Measurements from ENCODE around the gene ZEB1. TPM values are rescaled to one million over a fixed set of nuclear protein-coding genes. Genes with fewer than 3 reads are reported as not detected.

ZEB1 gene
- total RNA-seq, 1 experiment from 2014 or later, result 10.3 TPM

- Mint-ChIP-seq H3K36me3 (ENCODE audit: insufficient read depth, unreplicated experiment) (no peaks in the 10 kb centered on the region), H3K27ac (ENCODE audit: unreplicated experiment) (no peak overlapping the region), H3K4me3 (ENCODE audit: low read depth, unreplicated experiment) (no peak overlapping the region), H3K4me1 (ENCODE audit: low read depth, unreplicated experiment) (no peaks in the 10 kb centered on the region), H3K9me3 (ENCODE audit: low read depth, unreplicated experiment) (no peaks in the 10 kb centered on the region), H3K27me3 (ENCODE audit: unreplicated experiment) (no peaks in the 10 kb centered on the region)
- BruUV-seq (replicated peaks), result no TSS peak
- no peak for TF ChIP-seq CTCF (IDR thresholded peaks at IDR 0.05; ENCODE audit: unreplicated experiment)
- CTCF ChIA-PET, result no interaction called here
- intact Hi-C loops (cut with micrococcal nuclease; ENCODE audit: unreplicated experiment), result no loop called here
- no peak for DNase-seq
Observed at GRCh38 chr10:31515116-31515515, 196.1 kb downstream of the ZEB1 start.

DNA sequence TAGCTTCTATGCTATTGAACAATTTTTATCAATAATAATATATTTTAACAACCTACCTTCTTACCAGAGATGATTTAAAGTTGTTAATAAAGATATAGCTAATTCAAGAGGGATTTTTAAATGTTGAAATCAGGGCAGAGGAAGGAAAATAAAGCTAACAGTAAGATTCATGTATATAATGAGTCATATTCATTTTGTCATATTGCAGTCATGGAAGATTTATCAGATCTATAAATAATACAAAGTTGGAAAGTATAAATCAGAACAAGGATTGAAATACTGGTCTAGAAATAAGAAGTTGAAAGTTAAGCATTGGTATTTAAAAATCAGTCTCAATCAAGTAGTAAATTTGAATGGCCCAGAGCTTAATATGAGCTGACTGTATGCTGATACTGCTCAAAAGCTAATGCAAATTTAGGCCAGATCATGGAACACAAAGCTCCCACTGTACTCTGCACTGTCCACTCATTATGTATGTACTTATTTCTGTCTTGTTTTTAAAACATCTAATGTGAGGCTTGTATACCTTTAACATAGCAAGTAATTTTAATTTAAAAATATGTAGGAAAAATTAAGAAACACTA lies 196.9 kb downstream of the ZEB1 start:
- intact Hi-C loops (cut with micrococcal nuclease; ENCODE audit: unreplicated experiment), result no loop called here
- TF ChIP-seq CTCF (IDR thresholded peaks at IDR 0.05; ENCODE audit: unreplicated experiment), result no peak
- CTCF ChIA-PET, result interaction anchor here (0.6 kb wide), 1 partner anchor 191 kb away, joined by 3 read pairs; no protein-coding TSS in a partner anchor
- no peak for DNase-seq
- no peaks in the 10 kb centered on the region for H3K27me3 Mint-ChIP-seq (ENCODE audit: unreplicated experiment)
- BruUV-seq (replicated peaks), result no TSS peak
- H3K9me3 Mint-ChIP-seq (ENCODE audit: low read depth, unreplicated experiment), result no peaks in the 10 kb centered on the region
- H3K4me1 Mint-ChIP-seq (ENCODE audit: low read depth, unreplicated experiment), result no peaks in the 10 kb centered on the region
- H3K27ac Mint-ChIP-seq (ENCODE audit: unreplicated experiment), result no peak overlapping the region
- no peaks in the 10 kb centered on the region for H3K36me3 Mint-ChIP-seq (ENCODE audit: insufficient read depth, unreplicated experiment)
- H3K4me3 Mint-ChIP-seq (ENCODE audit: low read depth, unreplicated experiment), result no peak overlapping the region

DNA sequence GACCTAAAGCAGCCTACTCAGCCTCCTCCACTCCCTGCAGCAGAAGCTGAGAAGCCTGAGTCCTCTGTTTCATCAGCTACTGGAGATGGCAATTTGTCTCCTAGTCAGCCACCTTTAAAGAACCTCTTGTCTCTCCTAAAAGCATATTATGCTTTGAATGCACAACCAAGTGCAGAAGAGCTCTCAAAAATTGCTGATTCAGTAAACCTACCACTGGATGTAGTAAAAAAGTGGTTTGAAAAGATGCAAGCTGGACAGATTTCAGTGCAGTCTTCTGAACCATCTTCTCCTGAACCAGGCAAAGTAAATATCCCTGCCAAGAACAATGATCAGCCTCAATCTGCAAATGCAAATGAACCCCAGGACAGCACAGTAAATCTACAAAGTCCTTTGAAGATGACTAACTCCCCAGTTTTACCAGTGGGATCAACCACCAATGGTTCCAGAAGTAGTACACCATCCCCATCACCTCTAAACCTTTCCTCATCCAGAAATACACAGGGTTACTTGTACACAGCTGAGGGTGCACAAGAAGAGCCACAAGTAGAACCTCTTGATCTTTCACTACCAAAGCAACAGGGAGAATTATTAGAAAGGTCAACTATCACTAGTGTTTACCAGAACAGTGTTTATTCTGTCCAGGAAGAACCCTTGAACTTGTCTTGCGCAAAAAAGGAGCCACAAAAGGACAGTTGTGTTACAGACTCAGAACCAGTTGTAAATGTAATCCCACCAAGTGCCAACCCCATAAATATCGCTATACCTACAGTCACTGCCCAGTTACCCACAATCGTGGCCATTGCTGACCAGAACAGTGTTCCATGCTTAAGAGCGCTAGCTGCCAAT lies 202.2 kb downstream of the ZEB1 start:
- no peak for DNase-seq
- Mint-ChIP-seq H3K4me3 (ENCODE audit: low read depth, unreplicated experiment) (no peak overlapping the region), H3K27me3 (ENCODE audit: unreplicated experiment) (no peaks in the 10 kb centered on the region), H3K36me3 (ENCODE audit: insufficient read depth, unreplicated experiment) (no peaks in the 10 kb centered on the region), H3K9me3 (ENCODE audit: low read depth, unreplicated experiment) (no peaks in the 10 kb centered on the region), H3K27ac (ENCODE audit: unreplicated experiment) (no peak overlapping the region), H3K4me1 (ENCODE audit: low read depth, unreplicated experiment) (no peaks in the 10 kb centered on the region)
- TF ChIP-seq CTCF (IDR thresholded peaks at IDR 0.05; ENCODE audit: unreplicated experiment), result no peak
- CTCF ChIA-PET, result no interaction called here
- intact Hi-C loops (cut with micrococcal nuclease; ENCODE audit: unreplicated experiment), result no loop called here
- no TSS peak for BruUV-seq (replicated peaks)

DNA sequence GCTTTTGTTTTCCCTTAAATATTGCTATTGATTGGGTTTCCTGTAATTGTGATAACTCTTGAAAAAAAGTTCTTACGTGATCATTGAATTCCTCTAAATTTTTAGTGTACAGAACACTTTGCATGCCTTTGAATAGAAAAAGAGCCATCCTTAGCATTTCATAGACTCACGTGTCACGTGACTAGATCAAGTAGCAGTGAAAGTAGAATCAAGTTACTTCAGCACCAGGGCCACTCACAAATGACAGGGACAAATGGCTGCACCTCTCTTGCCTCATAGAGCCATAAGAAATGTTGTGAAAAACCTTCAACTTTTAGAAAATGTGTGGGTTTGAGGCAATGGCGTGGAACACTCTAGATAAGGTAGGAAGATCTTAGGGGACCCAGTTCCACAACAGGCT lies 203.8 kb downstream of the ZEB1 start:
- Mint-ChIP-seq H3K4me3 (ENCODE audit: low read depth, unreplicated experiment) (no peak overlapping the region), H3K27ac (ENCODE audit: unreplicated experiment) (no peak overlapping the region), H3K9me3 (ENCODE audit: low read depth, unreplicated experiment) (no peaks in the 10 kb centered on the region), H3K36me3 (ENCODE audit: insufficient read depth, unreplicated experiment) (no peaks in the 10 kb centered on the region), H3K4me1 (ENCODE audit: low read depth, unreplicated experiment) (peaks cover 8% of the 10 kb centered on the region), H3K27me3 (ENCODE audit: unreplicated experiment) (no peaks in the 10 kb centered on the region)
- no peak for DNase-seq
- CTCF ChIA-PET, result no interaction called here
- no TSS peak for BruUV-seq (replicated peaks)
- intact Hi-C loops (cut with micrococcal nuclease; ENCODE audit: unreplicated experiment), result no loop called here
- no peak for TF ChIP-seq CTCF (IDR thresholded peaks at IDR 0.05; ENCODE audit: unreplicated experiment)

Measured in Calu3 (cell line).